ENCODE measurements around the gene PIP4K2C.
"Not testable (repeated sequence)": the region's sequence is repeated elsewhere in the genome, so short reads cannot be mapped to it uniquely, and the experiment has no call there.

PIP4K2C gene

GRCh38 chr12:57615637-57616036 lies 24.6 kb downstream of the PIP4K2C start:
- peak in 1 of 42 donors; percentile 30 for DNase-seq
- intact Hi-C loops (cut with DNase I) = no loop called here

- intact Hi-C loops (cut with DNase I) = no loop called here
- DNase-seq = peak in 28 of 42 donors; percentile 40 to 90 (median 68)
Observed at GRCh38 chr12:57616383-57617101, 25.6 kb downstream of the PIP4K2C start.

GRCh38 chr12:57617942-57618341 lies 26.9 kb downstream of the PIP4K2C start:
- intact Hi-C loops (cut with DNase I) = no loop called here
- DNase-seq = peak in 1 of 42 donors; percentile 16

- intact Hi-C loops (cut with DNase I); DNase-seq: not testable (repeated sequence)
Observed at GRCh38 chr12:57618431-57618830, 27.4 kb downstream of the PIP4K2C start.

- intact Hi-C loops (cut with DNase I) = no loop called here
Observed at GRCh38 chr12:57618966-57619433, 28.0 kb downstream of the PIP4K2C start.

GRCh38 chr12:57619434-57620244 lies 28.6 kb downstream of the PIP4K2C start:
- no peak for DNase-seq

More at GRCh38 chr12:57618966-57619433, 28.0 kb downstream of the PIP4K2C start:
- peak in 1 of 42 donors; percentile 20 for DNase-seq

GRCh38 chr12:57620245-57620935 lies 29.4 kb downstream of the PIP4K2C start:
- no peak for DNase-seq
- intact Hi-C loops (cut with DNase I) = loop anchor here (5.0 kb wide), 1 partner anchor 38 kb away; no protein-coding TSS in a partner anchor

More at GRCh38 chr12:57619434-57620244, 28.6 kb downstream of the PIP4K2C start:
- intact Hi-C loops (cut with DNase I) = loop anchor here (5.0 kb wide), 1 partner anchor 37 kb away; no protein-coding TSS in a partner anchor

GRCh38 chr12:57620936-57621496 lies 30.0 kb downstream of the PIP4K2C start:
- peak in 3 of 42 donors; percentile 37 to 47 (median 42) for DNase-seq
- intact Hi-C loops (cut with DNase I) = loop anchor here (5.0 kb wide), 1 partner anchor 39 kb away; no protein-coding TSS in a partner anchor

- DNase-seq = peak in 38 of 42 donors; percentile 34 to 86 (median 72)
- intact Hi-C loops (cut with DNase I) = loop anchor here (5.0 kb wide), 1 partner anchor 39 kb away; no protein-coding TSS in a partner anchor
Observed at GRCh38 chr12:57621497-57622292, 30.7 kb downstream of the PIP4K2C start.

GRCh38 chr12:57622293-57623245 lies 31.6 kb downstream of the PIP4K2C start:
- peak in 2 of 42 donors; percentile 12 to 21 for DNase-seq
- intact Hi-C loops (cut with DNase I) = loop anchor here (5.0 kb wide), 1 partner anchor 40 kb away; no protein-coding TSS in a partner anchor

- intact Hi-C loops (cut with DNase I) = loop anchor here (5.0 kb wide), 1 partner anchor 41 kb away; no protein-coding TSS in a partner anchor
- DNase-seq = no peak
Observed at GRCh38 chr12:57623385-57623784, 32.4 kb downstream of the PIP4K2C start.

GRCh38 chr12:57623811-57624390 lies 32.9 kb downstream of the PIP4K2C start:
- intact Hi-C loops (cut with DNase I) = loop anchor here (5.0 kb wide), 1 partner anchor 42 kb away; no protein-coding TSS in a partner anchor
- DNase-seq = peak in 1 of 42 donors; percentile 23

- intact Hi-C loops (cut with DNase I) = loop anchor here (5.0 kb wide), 1 partner anchor 42 kb away; no protein-coding TSS in a partner anchor
- DNase-seq = peak in 2 of 42 donors; percentile 24 to 32
Observed at GRCh38 chr12:57624441-57625220, 33.6 kb downstream of the PIP4K2C start.

GRCh38 chr12:57625261-57626032 lies 34.5 kb downstream of the PIP4K2C start:
- intact Hi-C loops (cut with DNase I) = no loop called here
- DNase-seq = peak in 3 of 42 donors; percentile 9 to 25 (median 24)
